BE2C (cell line): Measurements from ENCODE around the gene BARHL2.

Experiments
- DNase-seq: peaks from one replicate; pipeline ENCODE4 v3.0.0-alpha.2; 2020
- H3K27me3 ChIP-seq: fragments of 250-450 bp; sonication (Bioruptor Pico); 2 replicates; pipeline ENCODE4 v1.5.1; 2020; ENCODE audit warnings: mild to moderate bottlenecking
- H3K36me3 ChIP-seq: fragments of 250-450 bp; sonication (Bioruptor Pico); 2 replicates; pipeline ENCODE4 v1.5.1; 2020; ENCODE audit warnings: mild to moderate bottlenecking
- H3K4me1 ChIP-seq: fragments of 250-450 bp; sonication (Bioruptor Pico); 2 replicates; pipeline ENCODE4 v1.5.1; 2020
- H3K4me3 ChIP-seq: 2 replicates; pipeline ENCODE4 v1.5.1; 2011; ENCODE audit warnings: low read depth, low read length
- H3K9me3 ChIP-seq: fragments of 250-450 bp; sonication (Bioruptor Pico); 2 replicates; pipeline ENCODE4 v1.5.1; 2020
- TF ChIP-seq, protein P1 (sequence below): IDR thresholded peaks from 2 replicates; pipeline ENCODE4 v1.5.1; 2012; ENCODE audit warnings: mild to moderate bottlenecking, low read depth, low read length

Gene BARHL2

DNA sequence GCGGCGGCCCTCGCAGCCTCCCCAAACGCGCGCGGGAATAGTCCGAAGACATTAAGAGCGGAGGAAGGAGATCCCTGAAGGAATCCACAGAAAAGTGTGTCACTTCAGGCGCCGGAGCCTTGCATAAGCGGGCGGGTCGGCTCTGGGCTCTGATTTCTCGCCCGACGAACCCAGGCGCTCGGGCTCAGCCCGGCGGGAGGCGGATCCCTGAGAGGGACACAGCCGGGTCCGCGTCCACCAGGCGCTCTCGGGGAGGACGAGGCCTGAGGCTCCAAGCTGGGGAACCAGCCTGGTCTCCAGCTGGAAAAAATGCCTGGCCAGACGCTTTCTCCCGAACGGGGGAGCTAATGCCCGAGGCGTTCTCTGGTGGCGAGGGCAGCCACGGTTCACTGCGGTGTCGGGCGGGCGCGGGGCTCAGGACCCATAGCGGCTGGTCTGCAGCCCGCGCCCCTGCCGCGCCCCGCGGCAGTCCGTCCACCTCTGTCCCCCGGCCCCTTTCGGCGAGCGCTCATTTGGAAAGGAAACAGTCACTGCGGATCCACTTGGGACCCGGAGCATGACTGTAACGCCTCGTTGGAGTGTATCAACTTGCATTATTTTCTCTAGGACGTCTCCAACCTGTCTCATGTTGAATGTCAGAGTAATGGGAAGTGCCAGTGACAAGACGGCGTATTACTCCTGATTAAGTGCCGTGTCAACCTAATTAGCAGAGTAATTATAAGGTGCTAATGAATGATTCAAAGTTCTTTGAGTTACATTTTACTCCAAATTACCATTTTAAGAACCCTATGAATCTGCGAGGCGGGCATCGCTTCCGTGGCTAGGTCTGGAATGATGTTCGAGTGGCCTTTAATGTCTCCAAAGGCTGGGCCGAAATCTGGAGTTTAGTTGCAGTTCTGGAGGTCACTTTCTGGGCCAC is 1.6 kb upstream of the BARHL2 start:
- no peaks in the 10 kb centered on the region for H3K4me1 ChIP-seq
- H3K9me3 ChIP-seq = no peaks in the 10 kb centered on the region
- DNase-seq = peak; percentile 47
- TF ChIP-seq, protein P1, sequence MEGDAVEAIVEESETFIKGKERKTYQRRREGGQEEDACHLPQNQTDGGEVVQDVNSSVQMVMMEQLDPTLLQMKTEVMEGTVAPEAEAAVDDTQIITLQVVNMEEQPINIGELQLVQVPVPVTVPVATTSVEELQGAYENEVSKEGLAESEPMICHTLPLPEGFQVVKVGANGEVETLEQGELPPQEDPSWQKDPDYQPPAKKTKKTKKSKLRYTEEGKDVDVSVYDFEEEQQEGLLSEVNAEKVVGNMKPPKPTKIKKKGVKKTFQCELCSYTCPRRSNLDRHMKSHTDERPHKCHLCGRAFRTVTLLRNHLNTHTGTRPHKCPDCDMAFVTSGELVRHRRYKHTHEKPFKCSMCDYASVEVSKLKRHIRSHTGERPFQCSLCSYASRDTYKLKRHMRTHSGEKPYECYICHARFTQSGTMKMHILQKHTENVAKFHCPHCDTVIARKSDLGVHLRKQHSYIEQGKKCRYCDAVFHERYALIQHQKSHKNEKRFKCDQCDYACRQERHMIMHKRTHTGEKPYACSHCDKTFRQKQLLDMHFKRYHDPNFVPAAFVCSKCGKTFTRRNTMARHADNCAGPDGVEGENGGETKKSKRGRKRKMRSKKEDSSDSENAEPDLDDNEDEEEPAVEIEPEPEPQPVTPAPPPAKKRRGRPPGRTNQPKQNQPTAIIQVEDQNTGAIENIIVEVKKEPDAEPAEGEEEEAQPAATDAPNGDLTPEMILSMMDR = no peak
- peaks cover 90% of the 10 kb centered on the region for H3K27me3 ChIP-seq
- H3K36me3 ChIP-seq = no peaks in the 10 kb centered on the region
- peak overlapping the region; percentile 23; the same call in 1 of the 2 replicates for H3K4me3 ChIP-seq

- no peaks in the 10 kb centered on the region for H3K36me3 ChIP-seq
- no peak for DNase-seq
- H3K27me3 ChIP-seq = peaks cover 90% of the 10 kb centered on the region
- no peaks in the 10 kb centered on the region for H3K9me3 ChIP-seq
- H3K4me3 ChIP-seq = peak overlapping the region; percentile 23; the same call in 1 of the 2 replicates
- no peaks in the 10 kb centered on the region for H3K4me1 ChIP-seq
- TF ChIP-seq, protein P1 = no peak
Measured at GRCh38 chr1:90717665-90718410, 736 bp upstream of the BARHL2 start.

- no peak overlapping the region for H3K4me3 ChIP-seq
Measured at GRCh38 chr1:90717356-90717664, 208 bp upstream of the BARHL2 start.

GRCh38 chr1:90716243-90716551 is 905 bp downstream of the BARHL2 start:
- Histone ChIP-seq H3K36me3 (no peaks in the 10 kb centered on the region), H3K4me3 (no peak overlapping the region), H3K4me1 (no peaks in the 10 kb centered on the region), H3K27me3 (peaks cover 94% of the 10 kb centered on the region), H3K9me3 (no peaks in the 10 kb centered on the region)
- DNase-seq = no peak
- TF ChIP-seq, protein P1 = no peak

More at GRCh38 chr1:90717356-90717664, 208 bp upstream of the BARHL2 start:
- TF ChIP-seq, protein P1 = no peak
- H3K27me3 ChIP-seq = peaks cover 90% of the 10 kb centered on the region
- no peaks in the 10 kb centered on the region for H3K4me1 ChIP-seq
- no peaks in the 10 kb centered on the region for H3K36me3 ChIP-seq
- no peak for DNase-seq
- H3K9me3 ChIP-seq = no peaks in the 10 kb centered on the region

DNA sequence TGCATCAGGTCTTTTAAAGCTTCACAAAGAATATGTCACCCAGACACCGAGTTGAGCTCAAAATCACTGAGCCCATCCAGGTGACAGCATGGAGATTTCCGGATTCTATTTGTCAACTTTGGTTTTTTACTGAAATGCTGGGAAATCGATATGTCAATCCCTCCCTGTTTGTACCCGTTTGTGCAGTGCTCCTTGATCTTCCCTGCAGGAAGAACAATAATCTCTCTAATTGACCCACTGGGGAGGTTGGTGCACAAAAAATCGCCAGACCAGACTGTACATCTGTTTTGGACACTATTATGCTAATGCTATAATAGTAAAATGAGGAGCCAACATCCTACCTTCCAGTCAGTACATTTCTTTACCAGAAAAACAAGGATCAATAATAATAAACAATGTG is 1.8 kb downstream of the BARHL2 start:
- Histone ChIP-seq H3K36me3 (no peaks in the 10 kb centered on the region), H3K27me3 (peaks cover 94% of the 10 kb centered on the region), H3K4me1 (no peaks in the 10 kb centered on the region), H3K4me3 (no peak overlapping the region), H3K9me3 (no peaks in the 10 kb centered on the region)
- TF ChIP-seq, protein P1 = no peak
- DNase-seq = no peak

GRCh38 chr1:90714521-90714951 is 2.6 kb downstream of the BARHL2 start:
- no peak overlapping the region for H3K4me3 ChIP-seq
- H3K9me3 ChIP-seq = no peaks in the 10 kb centered on the region
- H3K36me3 ChIP-seq = no peaks in the 10 kb centered on the region
- DNase-seq = no peak
- peaks cover 94% of the 10 kb centered on the region for H3K27me3 ChIP-seq
- no peaks in the 10 kb centered on the region for H3K4me1 ChIP-seq
- TF ChIP-seq, protein P1 = no peak
